T follicular helper cell (primary cell): Measurements from ENCODE around the gene MGAT4B.
A peak's percentile ranks its signal among the peaks of the same experiment; 100 is the strongest.
"Not testable (repeated sequence)": the region's sequence is repeated elsewhere in the genome, so short reads cannot be mapped to it uniquely, and the experiment has no call there.

ENCODE experiments used
- DNase-seq: peaks from one replicate; pipeline ENCODE4 v3.0.0-alpha.2; 2020; ENCODE audit warnings: low read depth

Gene MGAT4B

GRCh38 chr5:179795049-179795862 lies 11.4 kb downstream of the MGAT4B start:
- DNase-seq: no peak

- DNase-seq: no peak
Measured at GRCh38 chr5:179794575-179794974, 12.1 kb downstream of the MGAT4B start.

- no peak for DNase-seq
Measured at GRCh38 chr5:179794171-179794570, 12.5 kb downstream of the MGAT4B start.

- peak; percentile 25 for DNase-seq
Measured at GRCh38 chr5:179793468-179794139, 13.1 kb downstream of the MGAT4B start, which contains the start of gene LTC4S. TSS of gene LTC4S (plus strand) at chr5:179793986. CDS start at chr5:179794081, 95 bp downstream.

- no peak for DNase-seq
Measured at GRCh38 chr5:179792612-179793467, 13.8 kb downstream of the MGAT4B start.

- no peak for DNase-seq
Measured at GRCh38 chr5:179791881-179792611, 14.6 kb downstream of the MGAT4B start.

GRCh38 chr5:179789278-179789677 lies 17.4 kb downstream of the MGAT4B start:
- DNase-seq: not testable (repeated sequence)

- no peak for DNase-seq
Measured at GRCh38 chr5:179788193-179788854, 18.3 kb downstream of the MGAT4B start.

- DNase-seq: no peak
Measured at GRCh38 chr5:179786861-179787260, 19.8 kb downstream of the MGAT4B start.

- no peak for DNase-seq
Measured at GRCh38 chr5:179783128-179783527, 23.5 kb downstream of the MGAT4B start.

- DNase-seq: no peak
Measured at GRCh38 chr5:179781846-179782245, 24.8 kb downstream of the MGAT4B start.

GRCh38 chr5:179780362-179780761 lies 26.3 kb downstream of the MGAT4B start:
- DNase-seq: no peak

- DNase-seq: no peak
Measured at GRCh38 chr5:179779826-179780225, 26.8 kb downstream of the MGAT4B start.

GRCh38 chr5:179778591-179778990 lies 28.1 kb downstream of the MGAT4B start:
- DNase-seq: no peak

- no peak for DNase-seq
Measured at GRCh38 chr5:179777909-179778308, 28.8 kb downstream of the MGAT4B start.

GRCh38 chr5:179777456-179777855 lies 29.2 kb downstream of the MGAT4B start:
- no peak for DNase-seq

GRCh38 chr5:179776411-179776938 lies 30.2 kb downstream of the MGAT4B start:
- no peak for DNase-seq

- no peak for DNase-seq
Measured at GRCh38 chr5:179774442-179774841, 32.2 kb downstream of the MGAT4B start.

GRCh38 chr5:179773686-179774040 lies 33.0 kb downstream of the MGAT4B start:
- no peak for DNase-seq

GRCh38 chr5:179772351-179772750 lies 34.3 kb downstream of the MGAT4B start:
- DNase-seq: no peak
